Measurements from ENCODE around the gene BDKRB2.

Gene BDKRB2

DNA sequence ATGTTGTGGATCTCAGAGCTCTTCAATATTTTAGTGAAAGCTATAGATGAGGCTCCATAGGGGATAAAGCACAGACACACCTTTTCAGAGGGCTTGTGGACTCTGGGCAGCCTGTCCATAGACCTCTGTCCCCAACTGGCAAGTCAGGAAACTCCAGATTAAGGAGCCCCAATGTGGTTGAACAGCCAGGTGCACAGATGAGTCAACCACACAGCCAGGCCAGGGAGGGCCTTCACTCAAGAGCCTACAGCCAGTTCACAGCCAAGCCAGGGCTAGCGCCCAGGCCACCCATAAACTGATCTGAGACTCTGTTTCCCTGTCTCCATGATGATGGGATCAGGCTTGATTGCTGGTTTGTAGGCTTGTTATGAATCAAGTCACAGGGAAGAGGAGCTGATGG lies 1.0 kb upstream of the BDKRB2 start:
- no peak for ATAC-seq (ENCODE audit: insufficient read depth, low read depth)
- H3K79me2 ChIP-seq (ENCODE audit: insufficient read depth, low read length): no peaks in the 10 kb centered on the region
- no peak for TF ChIP-seq EZH2 (IDR thresholded peaks at IDR 0.05; ENCODE audit: borderline replicate concordance, low read depth, low read length, severe bottlenecking)
- TF ChIP-seq, protein P1, sequence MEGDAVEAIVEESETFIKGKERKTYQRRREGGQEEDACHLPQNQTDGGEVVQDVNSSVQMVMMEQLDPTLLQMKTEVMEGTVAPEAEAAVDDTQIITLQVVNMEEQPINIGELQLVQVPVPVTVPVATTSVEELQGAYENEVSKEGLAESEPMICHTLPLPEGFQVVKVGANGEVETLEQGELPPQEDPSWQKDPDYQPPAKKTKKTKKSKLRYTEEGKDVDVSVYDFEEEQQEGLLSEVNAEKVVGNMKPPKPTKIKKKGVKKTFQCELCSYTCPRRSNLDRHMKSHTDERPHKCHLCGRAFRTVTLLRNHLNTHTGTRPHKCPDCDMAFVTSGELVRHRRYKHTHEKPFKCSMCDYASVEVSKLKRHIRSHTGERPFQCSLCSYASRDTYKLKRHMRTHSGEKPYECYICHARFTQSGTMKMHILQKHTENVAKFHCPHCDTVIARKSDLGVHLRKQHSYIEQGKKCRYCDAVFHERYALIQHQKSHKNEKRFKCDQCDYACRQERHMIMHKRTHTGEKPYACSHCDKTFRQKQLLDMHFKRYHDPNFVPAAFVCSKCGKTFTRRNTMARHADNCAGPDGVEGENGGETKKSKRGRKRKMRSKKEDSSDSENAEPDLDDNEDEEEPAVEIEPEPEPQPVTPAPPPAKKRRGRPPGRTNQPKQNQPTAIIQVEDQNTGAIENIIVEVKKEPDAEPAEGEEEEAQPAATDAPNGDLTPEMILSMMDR (IDR thresholded peaks at IDR 0.05; ENCODE audit: borderline replicate concordance, extremely low read depth, low read length, poor library complexity, severe bottlenecking): no peak
- no peak for DNase-seq
- H2AFZ ChIP-seq (ENCODE audit: low read depth, low read length): no peak overlapping the region
- no peaks in the 10 kb centered on the region for H3K36me3 ChIP-seq (ENCODE audit: insufficient read depth, low read length)
- no peak overlapping the region for H3K4me3 ChIP-seq (ENCODE audit: low read depth in 1 of 2, low read length in 2 of 2)
- H3K9ac ChIP-seq (ENCODE audit: low read depth, low read length): no peak overlapping the region
- peaks cover 12% of the 10 kb centered on the region for H3K27me3 ChIP-seq (ENCODE audit: insufficient read depth, low read length, poor library complexity)
- H3K4me2 ChIP-seq (ENCODE audit: insufficient read depth, low read length): no peak overlapping the region
- H3K9me3 ChIP-seq (ENCODE audit: insufficient read depth, low read length, severe bottlenecking): no peaks in the 10 kb centered on the region
- no peaks in the 10 kb centered on the region; the same call in 1 of the 2 replicates for H3K4me1 ChIP-seq (ENCODE audit: insufficient read depth, low read length)
- no peak overlapping the region for H3K27ac ChIP-seq (ENCODE audit: low read length)
- H4K20me1 ChIP-seq (ENCODE audit: insufficient read depth, low read length): no peaks in the 10 kb centered on the region

DNA sequence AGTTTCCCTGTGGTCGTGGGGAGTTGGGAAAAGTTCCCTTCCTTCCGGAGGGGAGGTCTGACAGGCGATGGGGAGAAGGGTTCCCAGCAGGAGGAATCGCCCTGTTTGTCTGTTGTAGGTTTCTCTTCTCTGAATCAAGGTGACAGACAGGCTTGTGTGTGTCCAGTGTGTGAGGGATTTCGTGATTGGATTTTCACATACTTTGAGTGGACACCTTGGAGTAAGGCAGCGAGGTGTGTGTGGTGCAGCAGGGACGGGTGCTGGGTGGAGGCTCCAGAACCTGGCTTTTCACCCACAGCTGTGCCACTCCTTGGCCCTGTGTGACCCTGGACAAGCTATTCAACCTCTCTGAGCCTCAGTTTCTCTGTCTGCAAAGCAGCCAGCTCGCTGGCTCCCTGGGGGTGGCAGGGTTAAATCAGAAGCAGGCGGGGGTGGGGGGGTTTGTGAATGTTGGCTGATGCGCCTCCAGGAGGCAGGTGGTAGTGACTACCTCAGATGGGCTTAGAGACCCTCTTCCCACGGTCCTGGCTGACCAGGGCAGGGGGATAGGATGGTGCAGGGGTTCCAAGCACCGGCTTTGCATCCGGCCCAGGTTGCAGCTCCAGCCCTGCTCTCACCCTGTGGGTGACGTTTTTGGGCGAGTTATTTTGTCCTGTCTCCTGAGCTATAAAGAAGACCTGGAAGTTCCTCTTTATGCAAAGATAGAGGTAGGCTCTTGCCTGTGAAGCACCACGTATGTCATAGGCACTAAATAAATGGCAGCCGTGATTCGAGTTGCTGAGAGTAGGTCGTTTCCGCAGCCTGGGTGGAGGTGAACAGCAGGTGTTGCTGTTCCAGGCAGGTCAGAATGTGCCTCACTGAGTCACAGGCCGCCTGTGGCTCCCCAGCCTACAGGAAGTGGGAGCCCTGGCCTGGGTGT lies 679 bp downstream of the BDKRB2 start:
- no peaks in the 10 kb centered on the region for H3K4me1 ChIP-seq (ENCODE audit: insufficient read depth, low read length)
- H3K4me3 ChIP-seq (ENCODE audit: low read depth in 1 of 2, low read length in 2 of 2): no peak overlapping the region
- no peaks in the 10 kb centered on the region for H3K79me2 ChIP-seq (ENCODE audit: insufficient read depth, low read length)
- ATAC-seq (ENCODE audit: insufficient read depth, low read depth) (no peak), DNase-seq (no peak)
- H3K9me3 ChIP-seq (ENCODE audit: insufficient read depth, low read length, severe bottlenecking): no peaks in the 10 kb centered on the region
- TF ChIP-seq, protein P1 (IDR thresholded peaks at IDR 0.05; ENCODE audit: borderline replicate concordance, extremely low read depth, low read length, poor library complexity, severe bottlenecking): no peak
- TF ChIP-seq EZH2 (IDR thresholded peaks at IDR 0.05; ENCODE audit: borderline replicate concordance, low read depth, low read length, severe bottlenecking): no peak
- no peak overlapping the region for H3K27ac ChIP-seq (ENCODE audit: low read length)
- H2AFZ ChIP-seq (ENCODE audit: low read depth, low read length): no peak overlapping the region
- no peaks in the 10 kb centered on the region for H4K20me1 ChIP-seq (ENCODE audit: insufficient read depth, low read length)
- H3K36me3 ChIP-seq (ENCODE audit: insufficient read depth, low read length): no peaks in the 10 kb centered on the region
- no peak overlapping the region for H3K9ac ChIP-seq (ENCODE audit: low read depth, low read length)
- H3K27me3 ChIP-seq (ENCODE audit: insufficient read depth, low read length, poor library complexity): peaks cover 16% of the 10 kb centered on the region
- no peak overlapping the region for H3K4me2 ChIP-seq (ENCODE audit: insufficient read depth, low read length)

DNA sequence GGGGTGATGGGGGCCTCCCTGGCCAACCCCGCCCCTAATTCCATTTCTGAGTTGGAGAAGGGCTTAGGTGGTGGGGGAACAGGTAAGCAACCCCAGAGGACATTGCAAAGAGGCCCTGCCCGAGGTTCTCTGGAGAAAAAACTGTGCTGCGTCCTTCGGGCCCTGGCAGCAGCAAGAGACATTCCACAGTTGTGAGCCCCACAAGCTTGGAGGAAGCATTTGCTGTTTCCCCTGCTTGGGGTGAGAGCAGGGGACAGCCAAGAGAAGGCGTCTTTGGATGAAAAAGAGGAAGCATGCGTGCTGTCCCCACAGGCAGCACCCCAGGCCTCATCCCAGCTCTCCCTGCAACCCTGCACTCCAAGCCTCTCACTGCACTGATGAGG lies 1.3 kb downstream of the BDKRB2 start:
- Histone ChIP-seq H4K20me1 (ENCODE audit: insufficient read depth, low read length) (no peaks in the 10 kb centered on the region), H3K4me2 (ENCODE audit: insufficient read depth, low read length) (no peak overlapping the region), H3K4me1 (ENCODE audit: insufficient read depth, low read length) (no peaks in the 10 kb centered on the region), H2AFZ (ENCODE audit: low read depth, low read length) (no peak overlapping the region), H3K9ac (ENCODE audit: low read depth, low read length) (no peak overlapping the region), H3K27ac (ENCODE audit: low read length) (no peak overlapping the region), H3K9me3 (ENCODE audit: insufficient read depth, low read length, severe bottlenecking) (no peaks in the 10 kb centered on the region), H3K4me3 (ENCODE audit: low read depth in 1 of 2, low read length in 2 of 2) (no peak overlapping the region), H3K79me2 (ENCODE audit: insufficient read depth, low read length) (no peaks in the 10 kb centered on the region), H3K27me3 (ENCODE audit: insufficient read depth, low read length, poor library complexity) (peaks cover 16% of the 10 kb centered on the region), H3K36me3 (ENCODE audit: insufficient read depth, low read length) (no peaks in the 10 kb centered on the region)
- DNase-seq (no peak), ATAC-seq (ENCODE audit: insufficient read depth, low read depth) (no peak)
- TF ChIP-seq EZH2 (IDR thresholded peaks at IDR 0.05; ENCODE audit: borderline replicate concordance, low read depth, low read length, severe bottlenecking): no peak
- TF ChIP-seq, protein P1 (IDR thresholded peaks at IDR 0.05; ENCODE audit: borderline replicate concordance, extremely low read depth, low read length, poor library complexity, severe bottlenecking): no peak
